SK-N-SH (cell line): ENCODE data around the gene SH3BGRL3.
"Not testable (repeated sequence)": the region's sequence is repeated elsewhere in the genome, so short reads cannot be mapped to it uniquely, and the experiment has no call there.

Experiments used
- CTCF ChIP-seq: fragments of 200-600 bp; sonication (generic); IDR thresholded peaks from 2 replicates; pipeline ENCODE4 v1.6.1; 2017; ENCODE audit warnings: antibody characterized with exemption, mild to moderate bottlenecking, moderate library complexity
- FOXJ3 ChIP-seq: sonication (generic); formaldehyde crosslinking; IDR thresholded peaks from 2 replicates; pipeline ENCODE4 v1.5.1; 2020; ENCODE audit warnings: mild to moderate bottlenecking, missing genetic modification reagents
- JUND ChIP-seq: IDR thresholded peaks from 2 replicates; pipeline ENCODE4 v1.4.0; 2012
- SIN3A ChIP-seq: IDR thresholded peaks from 2 replicates; pipeline ENCODE4 v1.6.1; 2012; ENCODE audit warnings: low read depth, mild to moderate bottlenecking, low read length, moderate library complexity, borderline replicate concordance
- YY1 ChIP-seq: IDR thresholded peaks from 2 replicates; pipeline ENCODE4 v1.4.0; 2012; ENCODE audit warnings: low read depth, mild to moderate bottlenecking
- ZBTB33 ChIP-seq: IDR thresholded peaks from 2 replicates; pipeline ENCODE4 v1.4.0; 2012; ENCODE audit warnings: low read depth, borderline replicate concordance

- not testable (repeated sequence) for TF ChIP-seq CTCF; FOXJ3 (CRISPR knock-in tag); SIN3A; YY1; JUND; ZBTB33
These were observed 49.2 kb upstream of the SH3BGRL3 start for GRCh38 chr1:26230682-26231081.
